Smooth muscle cell (in vitro differentiated cells): Measurements from ENCODE around the gene PRKG1. TPM values are rescaled to one million over a fixed set of nuclear protein-coding genes. Genes with fewer than 3 reads are reported as not detected.

ENCODE experiments used
- DNase-seq: peaks from one replicate; lab custom pipeline; 2025; ENCODE audit not compliant: unreplicated experiment; lab: John Stamatoyannopoulos, UW
- H2AFZ ChIP-seq: fragments of 200-600 bp; sonication (generic); 2 replicates; pipeline ENCODE4 v1.6.0; 2016; ENCODE audit warnings: antibody characterized with exemption, low read depth, mild to moderate bottlenecking
- H3F3A ChIP-seq: fragments of 200-600 bp; sonication (generic); 2 replicates; pipeline ENCODE4 v1.6.0; 2017; ENCODE audit warnings: antibody characterized with exemption, low read depth
- H3K27ac ChIP-seq: fragments of 200-600 bp; sonication (generic); 2 replicates; pipeline ENCODE4 v1.5.1; 2016; ENCODE audit warnings: low read depth, mild to moderate bottlenecking
- H3K27me3 ChIP-seq: fragments of 200-600 bp; sonication (generic); 2 replicates; pipeline ENCODE4 v1.6.1; 2016; ENCODE audit warnings: low read depth, mild to moderate bottlenecking
- H3K36me3 ChIP-seq: fragments of 200-600 bp; sonication (generic); 2 replicates; pipeline ENCODE4 v1.5.1; 2016; ENCODE audit warnings: low read depth
- H3K4me1 ChIP-seq: fragments of 200-600 bp; sonication (generic); 2 replicates; pipeline ENCODE4 v1.5.1; 2016; ENCODE audit warnings: low read depth
- H3K4me2 ChIP-seq: fragments of 200-600 bp; sonication (generic); 2 replicates; pipeline ENCODE4 v1.6.0; 2016; ENCODE audit warnings: mild to moderate bottlenecking
- H3K4me3 ChIP-seq: fragments of 200-600 bp; sonication (generic); 2 replicates; pipeline ENCODE4 v1.5.1; 2016; ENCODE audit warnings: mild to moderate bottlenecking
- H3K79me2 ChIP-seq: fragments of 200-600 bp; sonication (generic); 2 replicates; pipeline ENCODE4 v1.6.0; 2016; ENCODE audit warnings: low read depth, mild to moderate bottlenecking
- H3K9ac ChIP-seq: fragments of 200-600 bp; sonication (generic); 2 replicates; pipeline ENCODE4 v1.6.0; 2016; ENCODE audit warnings: low read depth
- H3K9me3 ChIP-seq: fragments of 200-600 bp; sonication (generic); replicated peaks from 2 replicates; pipeline ENCODE4 v1.5.1; 2016; ENCODE audit warnings: low read depth
- H4K20me1 ChIP-seq: fragments of 200-600 bp; sonication (generic); 2 replicates; pipeline ENCODE4 v1.6.0; 2016; ENCODE audit warnings: low read depth
- CTCF ChIP-seq: fragments of 200-600 bp; sonication (generic); IDR thresholded peaks from 2 replicates; pipeline ENCODE4 v1.5.1; 2017; ENCODE audit warnings: borderline replicate concordance, mild to moderate bottlenecking, antibody characterized with exemption; ENCODE audit not compliant: insufficient read depth, poor library complexity, severe bottlenecking
- whole genome bisulfite sequencing: methylation state at CpG from one replicate; pipeline ENCODE4 v1.1.7; 2016; ENCODE audit warnings: low lambda C conversion rate; 5-methylcytosine and 5-hydroxymethylcytosine counted together
- polyA plus RNA-seq: library from polyadenylated mRNA; unstranded; fragments of >200 nt; fragmentation: Nextera tagmentation; extraction: Ambion mirVana; gene quantifications from 2 replicates; pipeline ENCODE4 v1.2.1, GENCODE V29; 2016
- total RNA-seq: library from RNA; depleted of rRNA; stranded (reverse); fragments of >200 nt; gene quantifications from 2 replicates; pipeline ENCODE4 v1.2.3, GENCODE V29; 2014

PRKG1 gene
- total and polyA plus RNA-seq, 2 experiments from 2014 or later: 7.2 to 13.4 TPM

- no peaks in the 10 kb centered on the region for H3K36me3 ChIP-seq
- H3K79me2 ChIP-seq: no peaks in the 10 kb centered on the region
- H3K4me3 ChIP-seq: no peak overlapping the region
- no peaks in the 10 kb centered on the region for H3F3A ChIP-seq
- 91% methylated on average over 1 of the region's 1 CpG for WGBS
- TF ChIP-seq CTCF: no peak
- no peak for DNase-seq
- no peak overlapping the region for H3K27ac ChIP-seq
- H4K20me1 ChIP-seq: no peaks in the 10 kb centered on the region
- no peak overlapping the region for H3K4me2 ChIP-seq
- no peak overlapping the region for H3K9ac ChIP-seq
- H2AFZ ChIP-seq: no peak overlapping the region
- no peaks in the 10 kb centered on the region for H3K9me3 ChIP-seq
- peaks cover 3% of the 10 kb centered on the region for H3K4me1 ChIP-seq
- H3K27me3 ChIP-seq: no peaks in the 10 kb centered on the region
These were observed 356.2 kb downstream of the PRKG1 start for GRCh38 chr10:51430506-51430905.

DNA sequence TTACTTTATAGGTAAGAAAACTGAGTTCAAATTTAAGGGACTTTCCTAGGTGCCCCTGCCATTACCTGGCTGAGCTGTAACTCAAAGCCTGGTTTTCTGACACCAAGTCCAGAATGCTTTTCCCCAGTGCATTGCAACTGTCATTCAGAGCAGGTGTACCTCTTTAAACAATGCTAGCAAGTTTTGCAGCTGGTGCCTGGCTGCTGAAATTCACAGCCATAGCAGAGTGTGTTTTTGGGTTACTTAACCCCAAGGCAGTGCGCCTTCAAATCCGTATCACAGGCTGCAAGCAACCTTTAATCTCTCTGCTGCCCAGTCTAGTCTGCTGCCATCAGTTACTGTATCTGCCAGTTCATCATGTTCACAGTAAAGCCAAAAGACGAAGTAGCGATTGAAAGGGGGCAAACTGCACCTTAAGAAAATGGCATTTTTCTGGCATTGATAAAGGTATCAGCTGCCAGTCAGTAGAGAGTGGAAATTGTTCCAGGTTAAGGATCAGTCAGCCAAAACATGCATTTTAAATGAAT is 359.7 kb downstream of the PRKG1 start:
- Histone ChIP-seq H2AFZ (no peak overlapping the region), H3K4me2 (no peak overlapping the region), H3K9me3 (no peaks in the 10 kb centered on the region), H3K4me3 (no peak overlapping the region), H3K4me1 (no peaks in the 10 kb centered on the region), H3K27me3 (no peaks in the 10 kb centered on the region), H3F3A (no peaks in the 10 kb centered on the region), H3K27ac (no peak overlapping the region), H3K79me2 (no peaks in the 10 kb centered on the region), H3K9ac (no peak overlapping the region), H4K20me1 (no peaks in the 10 kb centered on the region), H3K36me3 (no peaks in the 10 kb centered on the region)
- DNase-seq: no peak
- WGBS: 91% methylated on average over 4 of the region's 4 CpGs
- TF ChIP-seq CTCF: no peak

DNA sequence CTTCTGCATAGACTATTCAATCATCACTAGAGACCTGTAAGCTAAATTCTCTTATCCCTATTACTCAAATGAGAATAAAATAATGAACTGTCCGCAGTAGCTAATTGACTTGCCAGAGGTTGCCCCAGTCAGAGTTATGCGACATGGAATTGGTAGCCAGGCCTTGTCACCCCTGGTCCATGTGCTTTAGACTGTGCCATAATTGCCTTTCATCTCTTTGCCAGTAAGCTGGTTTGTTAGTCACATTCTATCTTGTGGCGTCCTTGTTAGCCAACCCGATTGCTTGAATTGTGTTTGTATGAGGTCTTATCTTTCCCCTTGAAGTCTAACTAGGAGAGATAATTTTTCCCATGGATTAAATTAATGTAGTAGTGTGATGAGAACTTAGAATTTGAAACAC is 362.5 kb downstream of the PRKG1 start:
- DNase-seq: no peak
- no peak for TF ChIP-seq CTCF

DNA sequence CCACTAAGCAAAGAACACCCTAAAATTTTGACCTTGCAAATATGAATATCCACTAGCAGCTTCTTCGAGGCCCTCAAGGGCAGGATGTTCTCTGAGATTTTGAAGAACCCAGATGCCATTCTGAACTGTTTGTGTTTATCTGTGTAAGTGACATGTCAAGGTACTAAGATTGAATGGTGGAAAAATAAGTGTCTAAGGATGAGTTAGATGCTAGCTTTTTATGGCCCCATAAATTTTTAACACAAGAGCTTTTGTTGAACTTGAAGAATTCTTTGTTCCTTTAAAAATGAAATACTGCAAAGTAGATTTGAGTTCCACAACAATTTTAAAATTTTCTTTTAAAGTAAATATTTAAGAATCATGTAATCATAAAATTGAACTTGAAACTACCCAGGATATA is 365.4 kb downstream of the PRKG1 start:
- no peaks in the 10 kb centered on the region for H3K79me2 ChIP-seq
- H3K4me2 ChIP-seq: no peak overlapping the region
- H3K9ac ChIP-seq: no peak overlapping the region
- WGBS: 76% methylated on average over 1 of the region's 1 CpG
- H3K4me3 ChIP-seq: no peak overlapping the region
- H2AFZ ChIP-seq: no peak overlapping the region
- no peaks in the 10 kb centered on the region for H3F3A ChIP-seq
- H3K27ac ChIP-seq: no peak overlapping the region
- H3K27me3 ChIP-seq: no peaks in the 10 kb centered on the region
- H3K4me1 ChIP-seq: no peaks in the 10 kb centered on the region
- no peak for DNase-seq
- no peaks in the 10 kb centered on the region for H3K36me3 ChIP-seq
- no peaks in the 10 kb centered on the region for H4K20me1 ChIP-seq
- no peak for TF ChIP-seq CTCF
- H3K9me3 ChIP-seq: no peaks in the 10 kb centered on the region

More for the DNA sequence above, 362.5 kb downstream of the PRKG1 start:
- 94% methylated on average over 4 of the region's 4 CpGs for WGBS
- no peak overlapping the region for H2AFZ ChIP-seq
- H3K27me3 ChIP-seq: no peaks in the 10 kb centered on the region
- no peaks in the 10 kb centered on the region for H3K4me1 ChIP-seq
- H3K4me2 ChIP-seq: no peak overlapping the region
- no peaks in the 10 kb centered on the region for H3F3A ChIP-seq
- H3K27ac ChIP-seq: no peak overlapping the region
- no peak overlapping the region for H3K9ac ChIP-seq
- H3K4me3 ChIP-seq: no peak overlapping the region
- no peaks in the 10 kb centered on the region for H3K79me2 ChIP-seq
- H3K36me3 ChIP-seq: no peaks in the 10 kb centered on the region
- no peaks in the 10 kb centered on the region for H4K20me1 ChIP-seq
- no peaks in the 10 kb centered on the region for H3K9me3 ChIP-seq
